KMS-11 (cell line): ENCODE data around the gene CFDP1.

ENCODE experiments used
- H2AFZ ChIP-seq: fragments of 200-600 bp; sonication (generic); 2 replicates; pipeline ENCODE4 v1.6.1; 2016; ENCODE audit warnings: antibody characterized with exemption, mixed run types, low read depth
- H3K27ac ChIP-seq: fragments of 200-600 bp; sonication (generic); 2 replicates; pipeline ENCODE4 v1.6.1; 2016; ENCODE audit warnings: mild to moderate bottlenecking, mixed run types
- H3K27me3 ChIP-seq: fragments of 200-600 bp; sonication (generic); 2 replicates; pipeline ENCODE4 v1.6.1; 2017; ENCODE audit warnings: mild to moderate bottlenecking, low read depth, mixed run types, moderate library complexity; ENCODE audit not compliant: insufficient read depth
- H3K36me3 ChIP-seq: fragments of 200-600 bp; sonication (generic); 2 replicates; pipeline ENCODE4 v1.6.1; 2017; ENCODE audit warnings: mild to moderate bottlenecking, mixed run types; ENCODE audit not compliant: insufficient read depth
- H3K4me1 ChIP-seq: fragments of 200-600 bp; sonication (generic); 2 replicates; pipeline ENCODE4 v1.6.1; 2016; ENCODE audit warnings: mild to moderate bottlenecking, low read depth, mixed run types; ENCODE audit not compliant: poor library complexity, severe bottlenecking
- H3K4me2 ChIP-seq: fragments of 200-600 bp; sonication (generic); 2 replicates; pipeline ENCODE4 v1.7.0; 2016; ENCODE audit warnings: mild to moderate bottlenecking, mixed run types
- H3K4me3 ChIP-seq: fragments of 200-600 bp; sonication (generic); IDR thresholded peaks from 2 replicates; pipeline ENCODE4 v1.6.1; 2017; ENCODE audit warnings: low read depth, low read length, mixed read lengths; ENCODE audit not compliant: insufficient read depth
- H3K79me2 ChIP-seq: fragments of 200-600 bp; sonication (generic); 2 replicates; pipeline ENCODE4 v1.6.1; 2016; ENCODE audit warnings: low read depth, mixed run types; ENCODE audit not compliant: insufficient read depth
- H3K9ac ChIP-seq: fragments of 200-600 bp; sonication (generic); 2 replicates; pipeline ENCODE4 v1.6.1; 2016; ENCODE audit warnings: mild to moderate bottlenecking, mixed run types
- H4K20me1 ChIP-seq: fragments of 200-600 bp; sonication (generic); 2 replicates; pipeline ENCODE4 v1.6.1; 2016; ENCODE audit warnings: mild to moderate bottlenecking, mixed run types; ENCODE audit not compliant: insufficient read depth
- TF ChIP-seq, protein P1 (sequence below): fragments of 200-600 bp; sonication (generic); conservative IDR thresholded peaks from 2 replicates; pipeline ENCODE4 v1.6.1; 2017; ENCODE audit warnings: low read depth, mild to moderate bottlenecking, antibody characterized with exemption, low read length, moderate library complexity, mixed read lengths

The CFDP1 gene

DNA sequence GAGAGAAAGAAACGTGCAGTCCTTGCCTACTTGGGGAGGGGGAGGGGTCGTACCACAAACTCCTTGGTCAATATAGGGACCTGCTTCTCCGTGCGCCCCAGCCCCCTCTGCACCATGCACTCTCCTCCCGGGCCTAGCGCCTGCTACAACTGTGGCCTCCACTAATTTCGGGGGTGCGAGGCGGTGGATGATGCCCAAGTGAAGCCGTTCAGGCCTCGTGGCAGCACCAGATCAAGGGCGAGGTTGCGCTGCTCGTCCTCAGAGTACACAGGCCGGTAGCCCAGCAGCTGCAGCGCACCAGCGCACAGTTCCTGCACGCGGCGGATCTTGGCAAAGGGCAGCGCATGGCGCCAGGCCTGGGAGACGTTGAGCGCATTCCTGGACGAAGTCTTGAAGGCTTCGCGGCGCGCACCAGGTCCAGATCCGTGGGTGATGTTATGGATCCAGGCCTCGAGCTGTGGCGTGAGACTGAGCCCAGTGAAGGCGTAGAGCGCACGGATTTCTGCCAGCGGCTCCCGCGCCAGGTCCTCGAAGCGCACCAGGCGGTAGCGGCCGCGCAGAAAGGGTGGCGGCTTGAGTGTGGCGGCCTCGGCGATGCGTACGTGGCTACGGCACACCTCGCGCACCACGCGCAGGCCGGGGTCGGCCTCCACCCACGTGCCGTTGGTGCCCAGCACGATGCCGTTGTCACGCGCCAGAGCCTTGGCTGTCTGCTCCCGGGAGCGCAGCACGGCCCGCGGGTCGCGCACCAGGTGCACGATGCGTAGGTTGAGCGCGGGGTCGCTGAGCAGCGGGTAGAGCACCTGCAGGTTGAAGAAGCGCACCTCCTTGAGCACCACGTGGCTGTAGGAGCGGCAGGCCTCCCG lies 45.4 kb upstream of the CFDP1 start:
- no peak overlapping the region for H2AFZ ChIP-seq

DNA sequence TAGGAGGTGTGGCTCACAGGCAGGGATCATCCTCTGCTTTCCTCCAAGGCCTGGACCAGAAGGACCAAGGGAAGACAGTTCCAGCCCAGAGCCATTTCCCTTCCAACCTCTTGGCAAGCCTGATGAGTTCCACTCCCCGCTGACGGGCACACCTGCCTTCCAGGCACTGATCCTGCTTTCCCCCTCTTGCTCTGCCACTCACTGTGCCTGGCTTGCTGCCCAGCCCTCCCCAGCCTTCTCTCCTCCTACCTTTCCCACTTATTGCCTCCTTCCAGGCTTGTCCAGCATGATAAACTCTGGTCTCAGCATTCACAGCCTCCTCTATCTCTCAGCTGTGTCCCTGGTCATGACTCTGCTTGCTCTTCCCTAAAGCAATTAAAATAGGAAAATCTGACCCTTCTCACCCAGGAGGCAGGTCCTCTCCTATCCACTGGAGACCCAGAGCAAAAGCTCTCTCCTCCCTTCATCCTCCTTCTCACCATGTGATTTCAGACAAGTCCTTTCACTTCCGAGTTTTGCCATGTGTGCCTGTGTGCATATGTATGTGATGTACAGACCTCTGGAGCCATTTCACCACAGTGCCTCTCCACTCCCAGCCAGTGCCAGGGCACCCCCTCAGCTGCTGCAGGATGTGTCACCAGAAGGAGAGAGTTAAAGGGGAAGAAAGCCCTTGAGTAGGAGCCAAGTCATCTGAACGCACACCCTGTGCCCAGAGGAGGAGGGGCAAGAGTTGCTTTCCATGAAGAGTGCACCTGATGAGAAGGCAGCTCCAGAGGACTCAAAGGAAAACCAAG lies 44.6 kb upstream of the CFDP1 start:
- Histone ChIP-seq H2AFZ (no peak overlapping the region), H3K4me3 (no peak overlapping the region), H3K27ac (no peak overlapping the region), H3K36me3 (no peaks in the 10 kb centered on the region), H3K4me2 (no peak overlapping the region), H3K27me3 (no peaks in the 10 kb centered on the region), H3K4me1 (no peaks in the 10 kb centered on the region), H4K20me1 (no peaks in the 10 kb centered on the region), H3K9ac (no peak overlapping the region), H3K79me2 (no peaks in the 10 kb centered on the region)
- TF ChIP-seq, protein P1, sequence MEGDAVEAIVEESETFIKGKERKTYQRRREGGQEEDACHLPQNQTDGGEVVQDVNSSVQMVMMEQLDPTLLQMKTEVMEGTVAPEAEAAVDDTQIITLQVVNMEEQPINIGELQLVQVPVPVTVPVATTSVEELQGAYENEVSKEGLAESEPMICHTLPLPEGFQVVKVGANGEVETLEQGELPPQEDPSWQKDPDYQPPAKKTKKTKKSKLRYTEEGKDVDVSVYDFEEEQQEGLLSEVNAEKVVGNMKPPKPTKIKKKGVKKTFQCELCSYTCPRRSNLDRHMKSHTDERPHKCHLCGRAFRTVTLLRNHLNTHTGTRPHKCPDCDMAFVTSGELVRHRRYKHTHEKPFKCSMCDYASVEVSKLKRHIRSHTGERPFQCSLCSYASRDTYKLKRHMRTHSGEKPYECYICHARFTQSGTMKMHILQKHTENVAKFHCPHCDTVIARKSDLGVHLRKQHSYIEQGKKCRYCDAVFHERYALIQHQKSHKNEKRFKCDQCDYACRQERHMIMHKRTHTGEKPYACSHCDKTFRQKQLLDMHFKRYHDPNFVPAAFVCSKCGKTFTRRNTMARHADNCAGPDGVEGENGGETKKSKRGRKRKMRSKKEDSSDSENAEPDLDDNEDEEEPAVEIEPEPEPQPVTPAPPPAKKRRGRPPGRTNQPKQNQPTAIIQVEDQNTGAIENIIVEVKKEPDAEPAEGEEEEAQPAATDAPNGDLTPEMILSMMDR = no peak

More for the DNA sequence above, 45.4 kb upstream of the CFDP1 start:
- no peaks in the 10 kb centered on the region for H3K36me3 ChIP-seq
- H3K27me3 ChIP-seq = no peaks in the 10 kb centered on the region
- no peak overlapping the region for H3K9ac ChIP-seq
- no peaks in the 10 kb centered on the region for H3K79me2 ChIP-seq
- no peak overlapping the region for H3K4me2 ChIP-seq
- H4K20me1 ChIP-seq = no peaks in the 10 kb centered on the region
- TF ChIP-seq, protein P1 = no peak
- H3K4me1 ChIP-seq = no peaks in the 10 kb centered on the region
- no peak overlapping the region for H3K4me3 ChIP-seq
- H3K27ac ChIP-seq = no peak overlapping the region

DNA sequence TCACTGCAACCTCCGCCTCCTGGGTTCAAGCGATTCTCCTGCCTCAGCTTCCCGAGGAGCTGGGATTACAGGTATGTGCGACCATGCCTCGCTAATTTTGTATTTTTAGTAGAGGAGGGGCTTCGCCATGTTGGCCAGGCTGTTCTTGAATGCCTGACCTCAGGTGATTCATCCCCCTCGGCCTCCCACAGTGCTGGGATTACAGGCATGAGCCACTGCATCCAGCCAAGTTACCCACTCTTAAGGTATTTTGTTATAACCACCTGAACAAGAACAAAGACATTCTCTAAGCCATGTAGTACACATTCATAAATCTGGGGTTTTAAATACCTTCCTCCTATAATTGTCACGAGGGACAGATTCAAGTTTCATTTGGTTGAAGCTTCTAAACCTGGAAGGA lies 43.5 kb upstream of the CFDP1 start:
- TF ChIP-seq, protein P1 = no peak
- H3K27ac ChIP-seq = no peak overlapping the region
- no peaks in the 10 kb centered on the region for H3K36me3 ChIP-seq
- no peak overlapping the region for H3K9ac ChIP-seq
- H3K4me3 ChIP-seq = no peak overlapping the region
- H4K20me1 ChIP-seq = no peaks in the 10 kb centered on the region
- H2AFZ ChIP-seq = no peak overlapping the region
- H3K79me2 ChIP-seq = no peaks in the 10 kb centered on the region
- H3K4me1 ChIP-seq = no peaks in the 10 kb centered on the region
- no peak overlapping the region for H3K4me2 ChIP-seq
- no peaks in the 10 kb centered on the region for H3K27me3 ChIP-seq

DNA sequence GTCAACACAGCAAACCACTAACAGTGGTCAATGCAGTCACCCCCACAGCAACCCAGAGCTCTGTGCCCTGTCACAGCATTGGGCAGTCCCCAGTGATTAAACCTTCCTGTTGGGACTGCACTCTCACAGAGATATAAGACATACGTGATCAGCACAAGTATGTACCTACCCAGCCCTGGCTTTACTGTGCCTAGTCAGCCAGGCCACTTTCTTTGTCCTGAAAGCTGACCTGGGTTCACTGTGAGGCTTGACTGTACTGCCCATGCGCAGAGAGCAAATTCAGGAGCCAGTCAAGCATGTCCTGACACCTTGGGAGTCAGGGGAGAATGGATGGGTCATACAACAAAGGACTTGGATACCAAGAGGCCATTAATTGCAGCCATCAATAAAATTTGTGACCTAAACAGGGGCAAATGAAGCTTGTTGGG lies 42.1 kb upstream of the CFDP1 start:
- Histone ChIP-seq H3K36me3 (no peaks in the 10 kb centered on the region), H3K4me1 (no peaks in the 10 kb centered on the region), H2AFZ (no peak overlapping the region), H4K20me1 (no peaks in the 10 kb centered on the region), H3K4me3 (no peak overlapping the region), H3K79me2 (no peaks in the 10 kb centered on the region), H3K27me3 (no peaks in the 10 kb centered on the region), H3K27ac (no peak overlapping the region), H3K9ac (no peak overlapping the region), H3K4me2 (no peak overlapping the region)
- TF ChIP-seq, protein P1 = no peak
